ENCODE data around the gene SHISA3. TPM values are rescaled to one million over a fixed set of nuclear protein-coding genes. Genes with fewer than 3 reads are reported as not detected.
A peak's percentile ranks its signal among the peaks of the same experiment; 100 is the strongest.

SHISA3 gene
- polyA plus RNA-seq, 4 donors: 0.45 to 32.3 (median 6.7) TPM

DNA sequence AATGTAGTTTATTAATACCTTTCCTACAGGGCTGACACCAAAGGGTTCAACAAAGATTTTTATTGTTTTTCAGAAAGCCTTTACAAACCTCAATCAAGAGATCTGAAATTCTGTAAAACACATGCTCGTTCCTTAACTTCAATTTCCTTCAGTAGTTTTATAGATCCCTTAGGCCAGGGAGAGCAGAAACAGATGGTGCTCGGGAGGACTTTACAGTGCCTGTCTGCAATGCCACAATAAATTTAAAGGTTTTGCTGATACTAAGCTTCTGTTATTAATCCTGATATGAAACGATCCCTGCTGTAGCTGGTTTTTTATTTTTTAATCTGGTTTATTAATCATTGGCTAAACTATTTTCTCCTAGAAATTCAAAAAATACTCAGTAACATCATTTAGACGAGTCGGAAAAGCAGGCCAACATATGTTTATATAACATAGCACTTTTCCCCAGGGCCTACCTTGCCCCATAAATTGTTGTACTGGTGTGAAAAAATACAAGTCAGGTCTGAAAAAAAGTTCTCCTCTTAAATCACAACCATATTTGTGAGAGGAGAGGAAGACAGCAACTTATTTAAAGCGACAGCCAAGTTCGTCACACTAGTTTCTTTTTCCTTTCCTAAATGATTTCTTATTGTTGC, 39.8 kb downstream of the SHISA3 start:
- Histone ChIP-seq H3K4me3 (ENCODE audit: low read depth in 1 of 3, low read length in 3 of 3) (no peak overlapping the region), H3K36me3 (ENCODE audit: control insufficient read depth in 3 of 3, insufficient read depth in 2 of 3, low read depth in 1 of 3, low read length in 3 of 3) (peaks cover 0 to 8% (median 6%) of the 10 kb centered on the region in 3 donors), H3K27me3 (ENCODE audit: control insufficient read depth in 3 of 3, insufficient read depth in 3 of 3, low read length in 3 of 3) (no peaks in the 10 kb centered on the region), H3K9me3 (ENCODE audit: control insufficient read depth in 2 of 2, insufficient read depth in 1 of 2, low read depth in 1 of 2, low read length in 1 of 2) (no peaks in the 10 kb centered on the region), H3K27ac (ENCODE audit: low read depth in 1 of 3, low read length in 2 of 3) (no peak overlapping the region), H3K4me1 (ENCODE audit: control insufficient read depth in 3 of 3, insufficient read depth in 2 of 3, low read depth in 1 of 3, low read length in 2 of 3) (no peaks in the 10 kb centered on the region)
- peak; percentile 8 to 34 for DNase-seq
- no peak for FAIRE-seq
- WGBS, 3 donors: 54 to 71% (median 70%) methylated on average over 7 of the region's 7 CpGs

DNA sequence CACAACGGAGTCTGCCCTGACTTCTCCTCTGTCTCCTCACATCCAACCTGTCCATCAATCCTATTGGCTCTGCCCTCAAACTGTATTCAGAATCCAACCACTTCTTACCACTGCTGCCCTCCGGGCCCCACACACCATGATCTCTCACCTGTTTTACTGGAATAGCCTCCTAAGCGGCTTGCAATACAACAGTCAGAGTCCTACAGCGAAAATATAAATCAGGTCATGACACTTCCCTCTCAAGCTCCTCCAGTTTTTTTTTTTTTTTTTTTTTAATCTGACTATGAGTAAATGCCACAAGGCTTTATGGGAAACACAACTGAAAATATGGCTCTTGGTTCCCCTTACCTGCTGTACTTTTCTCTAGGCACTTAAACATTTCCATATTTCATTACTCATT, 42.8 kb downstream of the SHISA3 start:
- Histone ChIP-seq H3K27me3 (ENCODE audit: control insufficient read depth in 3 of 3, insufficient read depth in 3 of 3, low read length in 3 of 3) (no peaks in the 10 kb centered on the region), H3K27ac (ENCODE audit: low read depth in 1 of 3, low read length in 2 of 3) (no peak overlapping the region), H3K36me3 (ENCODE audit: control insufficient read depth in 3 of 3, insufficient read depth in 2 of 3, low read depth in 1 of 3, low read length in 3 of 3) (peaks cover 0 to 13% (median 8%) of the 10 kb centered on the region in 3 donors), H3K9me3 (ENCODE audit: control insufficient read depth in 2 of 2, insufficient read depth in 1 of 2, low read depth in 1 of 2, low read length in 1 of 2) (no peaks in the 10 kb centered on the region), H3K4me3 (ENCODE audit: low read depth in 1 of 3, low read length in 3 of 3) (no peak overlapping the region), H3K4me1 (ENCODE audit: control insufficient read depth in 3 of 3, insufficient read depth in 2 of 3, low read depth in 1 of 3, low read length in 2 of 3) (no peaks in the 10 kb centered on the region)
- FAIRE-seq: no peak
- WGBS, 3 donors: 97 to 99% (median 99%) methylated on average over 4 of the region's 4 CpGs
- no peak for DNase-seq

DNA sequence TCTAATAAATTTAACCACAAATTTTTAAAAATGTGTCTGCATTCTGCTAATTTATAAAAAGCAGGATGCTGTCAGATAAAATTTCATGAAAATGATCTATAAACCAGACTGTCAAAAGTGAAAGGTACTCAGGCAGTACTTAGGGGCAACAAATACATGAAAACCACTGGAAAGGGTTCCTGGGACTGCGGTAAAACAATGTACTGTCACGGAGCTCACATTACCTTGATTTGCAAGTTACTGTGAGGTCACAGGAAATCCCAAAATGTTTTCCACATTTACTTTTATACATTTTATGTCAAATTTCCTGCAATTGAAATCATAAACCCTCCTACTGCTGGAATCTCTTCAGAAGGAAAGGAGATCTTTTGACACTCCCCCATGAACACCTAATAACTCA, 45.3 kb downstream of the SHISA3 start:
- Histone ChIP-seq H3K27me3 (ENCODE audit: control insufficient read depth in 3 of 3, insufficient read depth in 3 of 3, low read length in 3 of 3) (no peaks in the 10 kb centered on the region), H3K36me3 (ENCODE audit: control insufficient read depth in 3 of 3, insufficient read depth in 2 of 3, low read depth in 1 of 3, low read length in 3 of 3) (peaks cover 0 to 8% (median 8%) of the 10 kb centered on the region in 3 donors), H3K4me3 (ENCODE audit: low read depth in 1 of 3, low read length in 3 of 3) (no peak overlapping the region), H3K9me3 (ENCODE audit: control insufficient read depth in 2 of 2, insufficient read depth in 1 of 2, low read depth in 1 of 2, low read length in 1 of 2) (no peaks in the 10 kb centered on the region), H3K27ac (ENCODE audit: low read depth in 1 of 3, low read length in 2 of 3) (no peak overlapping the region), H3K4me1 (ENCODE audit: control insufficient read depth in 3 of 3, insufficient read depth in 2 of 3, low read depth in 1 of 3, low read length in 2 of 3) (no peaks in the 10 kb centered on the region)
- no peak for FAIRE-seq
- no peak for DNase-seq
- 83 to 100% (median 95%) methylated on average over 2 of the region's 2 CpGs for WGBS, 3 donors

DNA sequence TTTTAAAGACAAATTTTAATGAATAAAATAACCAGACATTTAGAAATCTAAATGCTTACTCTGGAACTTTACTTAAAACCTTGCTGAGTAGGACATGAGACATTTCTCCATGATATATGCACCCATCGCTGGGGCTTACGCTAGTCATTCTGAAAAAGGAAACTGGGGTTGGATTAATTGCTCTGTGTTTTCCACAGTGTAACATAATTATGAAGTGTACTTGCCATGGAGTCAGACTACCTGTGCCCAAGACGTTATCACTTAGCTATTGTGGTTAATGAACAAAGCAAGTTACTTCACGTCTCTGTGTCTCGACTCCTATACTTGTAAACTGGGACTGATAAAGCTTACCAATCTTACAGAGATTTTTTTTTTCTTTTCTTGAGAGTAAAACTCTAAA, 47.8 kb downstream of the SHISA3 start:
- FAIRE-seq: no peak

DNA sequence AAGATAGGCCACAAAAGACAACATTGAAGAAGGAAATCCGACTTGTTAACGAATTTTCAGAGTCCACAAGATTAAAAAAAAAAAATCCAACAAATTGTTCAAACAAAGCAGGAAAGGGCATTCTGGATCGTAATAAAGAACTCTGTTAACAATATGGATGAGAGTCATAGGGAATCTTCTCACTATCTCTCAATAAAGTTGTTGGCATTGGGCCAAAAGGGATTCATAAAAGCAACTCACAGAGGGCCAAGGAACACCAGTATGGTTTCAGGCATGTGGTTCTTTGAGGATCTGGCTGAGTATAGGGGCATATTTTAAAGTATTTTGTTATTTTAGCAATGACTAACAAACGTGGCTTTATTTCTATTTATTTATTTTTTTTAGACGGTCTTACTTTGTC, 49.5 kb downstream of the SHISA3 start:
- 61 to 68% (median 65%) methylated on average over 5 of the region's 5 CpGs for WGBS, 3 donors
- Histone ChIP-seq H3K4me1 (ENCODE audit: control insufficient read depth in 3 of 3, insufficient read depth in 2 of 3, low read depth in 1 of 3, low read length in 2 of 3) (no peaks in the 10 kb centered on the region), H3K9me3 (ENCODE audit: control insufficient read depth in 2 of 2, insufficient read depth in 1 of 2, low read depth in 1 of 2, low read length in 1 of 2) (no peaks in the 10 kb centered on the region), H3K27ac (ENCODE audit: low read depth in 1 of 3, low read length in 2 of 3) (no peak overlapping the region), H3K4me3 (ENCODE audit: low read depth in 1 of 3, low read length in 3 of 3) (no peak overlapping the region), H3K36me3 (ENCODE audit: control insufficient read depth in 3 of 3, insufficient read depth in 2 of 3, low read depth in 1 of 3, low read length in 3 of 3) (peaks cover 2 to 14% (median 4%) of the 10 kb centered on the region in 3 donors), H3K27me3 (ENCODE audit: control insufficient read depth in 3 of 3, insufficient read depth in 3 of 3, low read length in 3 of 3) (no peaks in the 10 kb centered on the region)
- DNase-seq (no peak), FAIRE-seq (no peak)

More for the DNA sequence above, 47.8 kb downstream of the SHISA3 start:
- peaks cover 0 to 8% (median 4%) of the 10 kb centered on the region in 3 donors for H3K36me3 ChIP-seq (ENCODE audit: control insufficient read depth in 3 of 3, insufficient read depth in 2 of 3, low read depth in 1 of 3, low read length in 3 of 3)
- H3K27me3 ChIP-seq (ENCODE audit: control insufficient read depth in 3 of 3, insufficient read depth in 3 of 3, low read length in 3 of 3): no peaks in the 10 kb centered on the region
- no peaks in the 10 kb centered on the region for H3K9me3 ChIP-seq (ENCODE audit: control insufficient read depth in 2 of 2, insufficient read depth in 1 of 2, low read depth in 1 of 2, low read length in 1 of 2)
- no peak for DNase-seq
- H3K4me1 ChIP-seq (ENCODE audit: control insufficient read depth in 3 of 3, insufficient read depth in 2 of 3, low read depth in 1 of 3, low read length in 2 of 3): no peaks in the 10 kb centered on the region
- 84 to 87% (median 87%) methylated on average over 5 of the region's 5 CpGs for WGBS, 3 donors
- no peak overlapping the region for H3K27ac ChIP-seq (ENCODE audit: low read depth in 1 of 3, low read length in 2 of 3)
- no peak overlapping the region for H3K4me3 ChIP-seq (ENCODE audit: low read depth in 1 of 3, low read length in 3 of 3)

Other genes starting within 250 kb of the SHISA3 start
- 1 to 10 TPM in 1 of 4 donors, under 1 TPM in 1, not detected in 2; 0.10 to 1.8 TPM for gene BEND4, start 244.8 kb upstream of the SHISA3 start, polyA plus RNA-seq

All from small intestine (tissue), 7 donors.